ENCODE measurements around the gene MGAT4C.

DNA sequence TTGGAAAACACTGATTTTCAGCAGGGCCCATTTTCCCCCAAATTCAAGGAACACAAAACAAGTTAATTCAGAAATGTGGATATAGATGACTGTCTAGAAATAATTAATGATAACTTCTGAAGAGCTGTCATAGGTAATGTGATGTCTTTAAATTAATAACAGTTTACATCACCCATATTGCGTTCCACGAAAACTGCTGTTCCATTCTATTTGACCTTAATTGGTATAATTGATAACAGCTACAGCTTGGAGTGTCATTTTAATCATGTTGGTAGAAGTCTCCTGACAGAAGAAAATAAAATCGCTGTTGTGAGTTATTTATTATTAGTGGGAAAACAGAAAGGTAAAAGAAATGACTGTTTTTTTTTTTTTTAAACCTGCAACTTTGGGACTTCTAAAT lies 36.3 kb upstream of the MGAT4C start:
- TF ChIP-seq EZH2 (IDR thresholded peaks at IDR 0.05; ENCODE audit: low read depth): no peak
- TF ChIP-seq, protein P1, sequence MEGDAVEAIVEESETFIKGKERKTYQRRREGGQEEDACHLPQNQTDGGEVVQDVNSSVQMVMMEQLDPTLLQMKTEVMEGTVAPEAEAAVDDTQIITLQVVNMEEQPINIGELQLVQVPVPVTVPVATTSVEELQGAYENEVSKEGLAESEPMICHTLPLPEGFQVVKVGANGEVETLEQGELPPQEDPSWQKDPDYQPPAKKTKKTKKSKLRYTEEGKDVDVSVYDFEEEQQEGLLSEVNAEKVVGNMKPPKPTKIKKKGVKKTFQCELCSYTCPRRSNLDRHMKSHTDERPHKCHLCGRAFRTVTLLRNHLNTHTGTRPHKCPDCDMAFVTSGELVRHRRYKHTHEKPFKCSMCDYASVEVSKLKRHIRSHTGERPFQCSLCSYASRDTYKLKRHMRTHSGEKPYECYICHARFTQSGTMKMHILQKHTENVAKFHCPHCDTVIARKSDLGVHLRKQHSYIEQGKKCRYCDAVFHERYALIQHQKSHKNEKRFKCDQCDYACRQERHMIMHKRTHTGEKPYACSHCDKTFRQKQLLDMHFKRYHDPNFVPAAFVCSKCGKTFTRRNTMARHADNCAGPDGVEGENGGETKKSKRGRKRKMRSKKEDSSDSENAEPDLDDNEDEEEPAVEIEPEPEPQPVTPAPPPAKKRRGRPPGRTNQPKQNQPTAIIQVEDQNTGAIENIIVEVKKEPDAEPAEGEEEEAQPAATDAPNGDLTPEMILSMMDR (conservative IDR thresholded peaks at IDR 0.05): no peak

Data from PC-9 (cell line).